Esophagus squamous epithelium (tissue), 4 donors: ENCODE results near the gene FHOD3.

Experiments
- CTCF ChIP-seq, 6 experiments: fragments of 450-650 bp in 4 of 6; fragments of 200-600 bp in 2 of 6; sonication (generic) in 2 of 6; IDR thresholded peaks; one replicate each; pipeline ENCODE4 v1.5.1; 2016 to 2019; ENCODE audit warnings: antibody characterized with exemption in 6 of 6, mild to moderate bottlenecking in 4 of 6, moderate library complexity in 4 of 6
- POLR2A ChIP-seq, 4 donors: fragments of 450-650 bp; IDR thresholded peaks; one replicate each; pipeline ENCODE4 v1.6.1; 2017; ENCODE audit warnings: antibody characterized with exemption in 4 of 4, mild to moderate bottlenecking in 4 of 4, moderate library complexity in 3 of 4

- TF ChIP-seq POLR2A (IDR thresholded peaks at IDR 0.05): no peak
- no peak for TF ChIP-seq CTCF (IDR thresholded peaks at IDR 0.05)
Observed at GRCh38 chr18:36442717-36443116, 145.2 kb downstream of the FHOD3 start.
